ENCODE data around the gene PHLPP1. TPM values are rescaled to one million over a fixed set of nuclear protein-coding genes. Genes with fewer than 3 reads are reported as not detected.

Gene PHLPP1
- total and polyA plus RNA-seq, 2 of the 4 experiments (the other 2 are of a cell fraction), result 3.3 to 3.6 TPM

DNA sequence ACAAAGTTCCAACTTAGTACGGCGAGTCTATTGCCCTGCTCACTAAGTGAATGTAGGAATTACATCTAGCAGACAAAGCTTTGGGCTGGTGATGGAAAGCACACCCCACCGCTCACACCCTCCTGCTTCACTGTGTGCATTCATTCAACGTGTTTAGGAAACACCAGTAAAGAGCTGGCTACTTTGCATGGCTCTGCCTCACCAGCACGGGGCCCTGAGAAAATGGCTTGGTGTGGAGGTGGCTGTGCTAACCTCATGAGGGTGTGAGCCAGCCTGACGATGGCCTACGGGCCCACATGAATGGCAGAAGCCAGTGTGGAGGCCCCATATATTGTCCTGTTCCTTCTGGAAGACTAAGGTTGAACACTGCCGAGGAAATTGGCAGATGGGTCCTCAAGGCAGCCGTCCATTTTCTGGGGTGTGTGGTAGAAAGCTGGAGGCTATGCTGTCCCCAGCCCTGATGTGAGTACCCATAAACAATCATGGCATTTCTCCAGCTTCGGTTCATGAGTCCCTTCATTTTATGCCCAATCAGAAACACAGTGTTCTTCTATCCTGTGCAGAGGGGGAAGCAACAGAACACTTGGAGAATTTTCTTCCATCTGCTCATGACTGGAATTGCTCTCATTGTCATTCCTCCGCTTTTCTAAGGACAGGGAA is 269.4 kb downstream of the PHLPP1 start:
- CTCF ChIA-PET, result no interaction called here
- Histone ChIP-seq H3K4ac (ENCODE audit: low read depth, low read length) (no peak overlapping the region), H2BK20ac (ENCODE audit: low read depth, low read length) (no peak overlapping the region), H3K4me1 (ENCODE audit: control insufficient read depth, insufficient read depth, low read length) (peaks cover 3% of the 10 kb centered on the region), H3K27ac (ENCODE audit: insufficient read depth, low read length) (no peak overlapping the region), H3K79me1 (ENCODE audit: low read depth in 1 of 2, low read length in 2 of 2) (no peaks in the 10 kb centered on the region; a peak in 1 of 4 replicates), H3K9me3 (ENCODE audit: control insufficient read depth, insufficient read depth, low read length) (no peaks in the 10 kb centered on the region), H3K56ac (ENCODE audit: extremely low read depth, insufficient read depth, low read length) (no peak overlapping the region), H4K8ac (ENCODE audit: low read depth in 2 of 2, low read length in 2 of 2) (no peak overlapping the region), H3K9me1 (ENCODE audit: insufficient read depth, low read length) (no peaks in the 10 kb centered on the region), H4K91ac (ENCODE audit: insufficient read depth, low read depth, low read length) (no peak overlapping the region), H3K27me3 (ENCODE audit: control insufficient read depth, insufficient read depth, low read length) (peaks cover 14% of the 10 kb centered on the region), H2AK5ac (ENCODE audit: low read depth, low read length) (no peak overlapping the region), H3K4me3 (ENCODE audit: insufficient read depth, low read depth, low read length) (no peak overlapping the region), H2AK9ac (replicated peaks; ENCODE audit: low read depth, low read length, poor library complexity) (no peak overlapping the region), H3K23ac (ENCODE audit: low read depth, low read length) (no peak overlapping the region), H2AFZ (replicated peaks; ENCODE audit: low read length, poor library complexity) (no peak overlapping the region), H3K4me2 (ENCODE audit: low read depth, low read length) (no peak overlapping the region), H4K5ac (ENCODE audit: low read depth, low read length) (no peak overlapping the region), H2BK15ac (ENCODE audit: low read depth, low read length) (no peak overlapping the region), H3K36me3 (ENCODE audit: control insufficient read depth, insufficient read depth, low read length) (no peaks in the 10 kb centered on the region), H2BK120ac (ENCODE audit: low read depth, low read length) (no peak overlapping the region), H4K20me1 (ENCODE audit: insufficient read depth, low read length) (0 out of 2 replicates have a peak, but pooled peaks cover 2% of the 10 kb centered on the region), H2BK5ac (ENCODE audit: low read depth, low read length, poor library complexity, severe bottlenecking) (no peak overlapping the region), H3K9ac (ENCODE audit: low read depth, low read length) (no peak overlapping the region), H3K18ac (ENCODE audit: low read depth, low read length) (no peak overlapping the region), H3K14ac (replicated peaks; ENCODE audit: low read depth, low read length) (no peak overlapping the region)
- DNase-seq, result no peak
- no peak for ATAC-seq (ENCODE audit: low read depth)
- POLR2A ChIA-PET (ENCODE audit: unreplicated experiment), result no interaction called here
- dilution Hi-C loops (cut with HindIII; ENCODE audit: low sequenced_read_pairs, unreplicated experiment), result no loop called here
- intact Hi-C loops (cut with micrococcal nuclease), result loop anchor here (10.0 kb wide), 2 partner anchors 460 to 800 kb away; partner anchors contain the start of genes PIGN, RELCH and ZCCHC2
- TF ChIP-seq RCOR1 (IDR thresholded peaks at IDR 0.05; ENCODE audit: insufficient replicate concordance, low read length) (no peak), RAD21 (IDR thresholded peaks at IDR 0.05; ENCODE audit: low read length) (no peak), FOS (IDR thresholded peaks at IDR 0.05; ENCODE audit: low read depth, low read length) (no peak)
- WGBS, 2 experiments (ENCODE audit: extremely low coverage in 2 of 2, insufficient read length in 1 of 2), result 69% methylated on average over 2 of the region's 11 CpGs; no CpG with 5 or more reads in 1 of the 2 experiments
- no TSS peak for BruUV-seq (replicated peaks)
- in situ Hi-C loops (cut with MboI; ENCODE audit: low sequenced_read_pairs), result loop anchor here (5.0 to 25.0 kb wide), 4 partner anchors 272 to 797 kb away; partner anchors contain the start of genes PIGN and RELCH

Measured in IMR-90 (cell line).